MM.1S (cell line): Measurements from ENCODE around the gene HOXC4.

Source experiments
- DNase-seq: peaks from one replicate; pipeline ENCODE4 v3.0.0-alpha.2; 2015
- H2AFZ ChIP-seq: fragments of 300-600 bp; sonication (generic); 2 replicates; pipeline ENCODE4 v1.6.0; 2016; ENCODE audit warnings: antibody characterized with exemption, low read length
- H3F3A ChIP-seq: fragments of 300-600 bp; sonication (generic); 2 replicates; pipeline ENCODE4 v1.6.1; 2016; ENCODE audit warnings: mild to moderate bottlenecking, antibody characterized with exemption, low read length, moderate library complexity, mixed read lengths; ENCODE audit not compliant: insufficient read depth
- H3K27ac ChIP-seq: fragments of 300-600 bp; sonication (generic); 2 replicates; pipeline ENCODE4 v1.5.1; 2016; ENCODE audit warnings: mild to moderate bottlenecking, low read length
- H3K27me3 ChIP-seq: fragments of 300-600 bp; sonication (generic); replicated peaks from 2 replicates; pipeline ENCODE4 v1.6.0; 2016; ENCODE audit warnings: low read length; ENCODE audit not compliant: insufficient read depth
- H3K36me3 ChIP-seq: fragments of 300-600 bp; sonication (generic); replicated peaks from 2 replicates; pipeline ENCODE4 v1.6.1; 2016; ENCODE audit warnings: mild to moderate bottlenecking, low read length, mixed read lengths; ENCODE audit not compliant: insufficient read depth
- H3K4me1 ChIP-seq: fragments of 300-600 bp; sonication (generic); 2 replicates; pipeline ENCODE4 v1.6.1; 2016; ENCODE audit warnings: low read length, mixed read lengths
- H3K4me2 ChIP-seq: fragments of 300-600 bp; sonication (generic); 2 replicates; pipeline ENCODE4 v1.6.0; 2016; ENCODE audit warnings: low read depth, low read length
- H3K4me3 ChIP-seq: fragments of 300-600 bp; sonication (generic); 2 replicates; pipeline ENCODE4 v1.5.1; 2016; ENCODE audit warnings: low read length, mixed read lengths
- H3K79me2 ChIP-seq: fragments of 300-600 bp; sonication (generic); 2 replicates; pipeline ENCODE4 v1.6.1; 2016; ENCODE audit warnings: mixed run types, low read length, mixed read lengths
- H3K9ac ChIP-seq: fragments of 300-600 bp; sonication (generic); 2 replicates; pipeline ENCODE4 v1.6.1; 2016; ENCODE audit warnings: low read length, mixed read lengths
- H3K9me2 ChIP-seq: fragments of 300-600 bp; sonication (generic); replicated peaks from 2 replicates; pipeline ENCODE4 v1.6.1; 2016; ENCODE audit warnings: mild to moderate bottlenecking, low read length, mixed read lengths; ENCODE audit not compliant: insufficient read depth
- H3K9me3 ChIP-seq: fragments of 300-600 bp; sonication (generic); replicated peaks from 2 replicates; pipeline ENCODE4 v1.6.1; 2016; ENCODE audit warnings: mild to moderate bottlenecking, low read length, mixed read lengths; ENCODE audit not compliant: insufficient read depth
- H4K20me1 ChIP-seq: fragments of 300-600 bp; sonication (generic); 2 replicates; pipeline ENCODE4 v1.6.1; 2016; ENCODE audit warnings: mild to moderate bottlenecking, low read length, moderate library complexity, mixed read lengths; ENCODE audit not compliant: insufficient read depth
- EZH2 ChIP-seq: fragments of 300-600 bp; sonication (generic); optimal IDR thresholded peaks from 2 replicates; pipeline ENCODE3; 2017; ENCODE audit warnings: low read depth, mild to moderate bottlenecking, antibody characterized with exemption, low read length, mixed read lengths
- EZH2phosphoT487 ChIP-seq: fragments of 300-600 bp; sonication (generic); IDR thresholded peaks from 2 replicates; pipeline ENCODE4 v1.6.1; 2018; ENCODE audit warnings: antibody characterized with exemption, low read length
- TF ChIP-seq, protein P1 (sequence below): fragments of 300-600 bp; sonication (generic); IDR thresholded peaks from 2 replicates; pipeline ENCODE4 v1.5.1; 2016; ENCODE audit warnings: antibody characterized with exemption, low read length, mixed read lengths

HOXC4 gene

DNA sequence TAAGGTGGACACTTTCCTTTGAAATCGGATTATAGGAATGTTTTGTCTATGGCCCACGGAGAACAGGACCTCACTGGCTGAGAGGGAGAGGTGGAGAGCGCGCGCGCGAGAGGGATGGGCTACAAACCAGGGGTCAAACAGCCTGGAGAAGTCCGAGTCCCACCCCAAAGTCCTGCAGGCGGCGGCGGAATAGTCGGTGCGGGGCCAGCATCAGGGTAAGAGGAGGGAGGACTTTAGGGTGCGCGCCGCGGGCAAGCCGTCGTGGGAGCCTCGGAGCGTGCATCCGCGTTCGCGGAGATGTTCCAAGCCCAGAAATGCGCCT is 48.1 kb upstream of the HOXC4 start:
- Histone ChIP-seq H3F3A (no peaks in the 10 kb centered on the region), H3K79me2 (no peaks in the 10 kb centered on the region), H2AFZ (no peak overlapping the region), H3K27me3 (peaks cover 93% of the 10 kb centered on the region), H3K9me3 (no peaks in the 10 kb centered on the region), H3K4me3 (no peak overlapping the region), H3K9ac (no peak overlapping the region), H3K27ac (no peak overlapping the region), H4K20me1 (no peaks in the 10 kb centered on the region), H3K9me2 (no peaks in the 10 kb centered on the region), H3K36me3 (no peaks in the 10 kb centered on the region), H3K4me1 (0 out of 2 replicates have a peak, but pooled peaks cover 5% of the 10 kb centered on the region), H3K4me2 (no peak overlapping the region)
- TF ChIP-seq EZH2phosphoT487, result no peak
- DNase-seq, result no peak

DNA sequence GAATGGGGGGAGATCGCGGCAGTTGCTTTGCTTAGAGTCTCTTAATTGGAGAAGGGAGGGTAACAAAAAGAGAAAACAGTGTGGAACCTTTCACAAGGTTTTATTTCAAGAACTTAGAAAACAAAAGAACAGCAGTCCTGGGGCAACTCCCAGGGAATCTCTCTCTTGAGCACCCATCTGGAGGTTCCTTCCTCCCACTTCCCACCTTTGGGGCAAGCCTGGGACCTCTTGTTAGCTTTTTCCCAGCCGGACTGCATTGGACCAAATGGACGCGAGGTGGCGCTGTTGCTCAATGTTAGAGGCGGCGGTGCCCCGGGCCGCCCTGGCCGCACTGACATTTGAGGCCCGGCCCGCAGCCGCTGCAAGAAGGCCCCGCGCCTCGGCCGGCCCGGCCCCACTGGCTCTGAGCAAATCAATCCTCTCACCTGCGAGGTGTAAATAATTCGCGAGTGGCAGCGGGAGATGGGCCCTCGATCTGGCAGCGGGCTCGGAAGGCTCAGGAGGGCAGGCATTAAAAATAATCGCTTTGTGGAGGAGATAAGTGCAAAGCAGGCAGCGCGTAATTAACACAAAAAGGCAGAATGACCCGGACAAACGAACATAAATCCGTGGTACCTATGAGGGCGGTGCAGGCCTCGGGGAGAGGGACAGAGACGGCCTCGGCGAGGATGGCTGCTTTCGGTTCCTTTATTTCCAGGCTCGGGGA is 47.6 kb upstream of the HOXC4 start:
- no peaks in the 10 kb centered on the region for H3K9me2 ChIP-seq
- DNase-seq, result peak; percentile 76
- peak overlapping the region; percentile 96 for H3K4me2 ChIP-seq
- H3F3A ChIP-seq, result no peaks in the 10 kb centered on the region
- no peak overlapping the region for H3K27ac ChIP-seq
- peak overlapping the region; percentile 35 for H2AFZ ChIP-seq
- peak overlapping the region; percentile 30; the same call in 1 of the 2 replicates for H3K9ac ChIP-seq
- no peaks in the 10 kb centered on the region for H3K9me3 ChIP-seq
- peaks cover 93% of the 10 kb centered on the region for H3K27me3 ChIP-seq
- H3K4me3 ChIP-seq, result peak overlapping the region; percentile 61
- no peaks in the 10 kb centered on the region for H3K79me2 ChIP-seq
- no peaks in the 10 kb centered on the region for H4K20me1 ChIP-seq
- TF ChIP-seq EZH2phosphoT487 (no peak), EZH2 (peak; percentile 77)
- TF ChIP-seq, protein P1, sequence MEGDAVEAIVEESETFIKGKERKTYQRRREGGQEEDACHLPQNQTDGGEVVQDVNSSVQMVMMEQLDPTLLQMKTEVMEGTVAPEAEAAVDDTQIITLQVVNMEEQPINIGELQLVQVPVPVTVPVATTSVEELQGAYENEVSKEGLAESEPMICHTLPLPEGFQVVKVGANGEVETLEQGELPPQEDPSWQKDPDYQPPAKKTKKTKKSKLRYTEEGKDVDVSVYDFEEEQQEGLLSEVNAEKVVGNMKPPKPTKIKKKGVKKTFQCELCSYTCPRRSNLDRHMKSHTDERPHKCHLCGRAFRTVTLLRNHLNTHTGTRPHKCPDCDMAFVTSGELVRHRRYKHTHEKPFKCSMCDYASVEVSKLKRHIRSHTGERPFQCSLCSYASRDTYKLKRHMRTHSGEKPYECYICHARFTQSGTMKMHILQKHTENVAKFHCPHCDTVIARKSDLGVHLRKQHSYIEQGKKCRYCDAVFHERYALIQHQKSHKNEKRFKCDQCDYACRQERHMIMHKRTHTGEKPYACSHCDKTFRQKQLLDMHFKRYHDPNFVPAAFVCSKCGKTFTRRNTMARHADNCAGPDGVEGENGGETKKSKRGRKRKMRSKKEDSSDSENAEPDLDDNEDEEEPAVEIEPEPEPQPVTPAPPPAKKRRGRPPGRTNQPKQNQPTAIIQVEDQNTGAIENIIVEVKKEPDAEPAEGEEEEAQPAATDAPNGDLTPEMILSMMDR, result peak; percentile 87
- H3K36me3 ChIP-seq, result no peaks in the 10 kb centered on the region
- H3K4me1 ChIP-seq, result 0 out of 2 replicates have a peak, but pooled peaks cover 5% of the 10 kb centered on the region

DNA sequence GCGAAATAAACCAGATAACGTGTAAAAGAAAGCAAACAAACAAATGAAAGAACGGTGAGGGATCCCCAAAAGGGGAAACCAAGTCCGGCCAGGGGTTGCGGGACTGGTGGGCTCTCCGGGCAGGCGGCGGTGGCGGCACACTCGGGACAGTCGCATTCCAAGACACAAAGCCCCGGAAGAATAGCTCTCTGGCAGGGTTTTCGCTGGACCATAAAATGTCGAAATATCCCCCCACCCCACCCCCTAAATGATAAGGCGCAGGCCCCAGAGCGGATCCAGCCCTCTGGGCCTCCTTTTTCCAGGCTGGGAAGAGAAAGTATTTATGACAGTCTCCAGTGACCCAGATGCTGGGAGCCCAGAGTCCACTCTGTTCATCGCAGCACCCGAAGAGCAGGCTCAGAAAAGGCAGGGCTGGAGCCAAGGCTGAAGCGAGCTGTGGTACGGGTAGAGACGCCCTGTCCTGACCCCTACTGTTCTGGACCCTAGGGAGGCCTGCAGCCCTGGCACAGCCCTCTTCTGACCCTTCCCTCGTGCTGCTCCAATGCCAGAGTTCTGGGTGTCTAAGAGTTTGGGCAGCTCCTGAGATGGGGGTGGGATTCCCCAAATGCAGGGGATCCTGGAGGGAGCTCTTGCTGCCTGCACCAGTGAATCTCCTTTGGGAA is 46.9 kb upstream of the HOXC4 start:
- DNase-seq, result no peak
- Histone ChIP-seq H3K27ac (no peak overlapping the region), H3K4me3 (peak overlapping the region; percentile 61), H3K4me2 (peak overlapping the region; percentile 96), H3K9me2 (no peaks in the 10 kb centered on the region), H3F3A (no peaks in the 10 kb centered on the region), H3K9me3 (no peaks in the 10 kb centered on the region), H3K9ac (peak overlapping the region; percentile 30; the same call in 1 of the 2 replicates), H3K27me3 (peaks cover 93% of the 10 kb centered on the region), H3K36me3 (no peaks in the 10 kb centered on the region), H3K79me2 (no peaks in the 10 kb centered on the region), H4K20me1 (no peaks in the 10 kb centered on the region), H3K4me1 (0 out of 2 replicates have a peak, but pooled peaks cover 5% of the 10 kb centered on the region), H2AFZ (peak overlapping the region; percentile 35; the same call in 1 of the 2 replicates)
- TF ChIP-seq EZH2 (no peak), EZH2phosphoT487 (no peak)
- TF ChIP-seq, protein P1, result no peak
